NCI-H2196 (cell line): ENCODE data around the gene SCARB1.

Experiments used
- DNase-seq: peaks from one replicate; lab custom pipeline; 2025; ENCODE audit not compliant: unreplicated experiment; lab: John Stamatoyannopoulos, UW

Gene SCARB1

DNA sequence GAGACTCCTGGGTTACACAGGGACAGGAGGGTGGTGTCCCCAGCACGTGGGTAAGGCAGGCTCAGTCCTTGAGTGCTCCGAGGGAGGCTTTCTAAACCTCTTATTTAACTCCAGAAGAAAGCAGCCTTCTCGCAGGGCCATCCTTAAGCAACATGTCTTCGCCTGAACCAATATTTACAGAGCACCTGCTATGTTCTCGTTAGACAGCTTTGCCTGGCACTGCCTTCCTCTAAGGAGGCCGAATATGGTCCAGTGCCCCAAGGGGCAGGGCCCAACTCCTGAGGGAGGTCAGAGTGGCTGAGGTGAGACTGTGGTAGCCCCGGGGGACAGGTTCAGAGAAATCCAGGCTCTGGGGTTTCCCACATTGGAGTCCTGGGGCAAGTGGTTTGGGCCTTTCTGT, 2.1 kb upstream of the SCARB1 start:
- no peak for DNase-seq

DNA sequence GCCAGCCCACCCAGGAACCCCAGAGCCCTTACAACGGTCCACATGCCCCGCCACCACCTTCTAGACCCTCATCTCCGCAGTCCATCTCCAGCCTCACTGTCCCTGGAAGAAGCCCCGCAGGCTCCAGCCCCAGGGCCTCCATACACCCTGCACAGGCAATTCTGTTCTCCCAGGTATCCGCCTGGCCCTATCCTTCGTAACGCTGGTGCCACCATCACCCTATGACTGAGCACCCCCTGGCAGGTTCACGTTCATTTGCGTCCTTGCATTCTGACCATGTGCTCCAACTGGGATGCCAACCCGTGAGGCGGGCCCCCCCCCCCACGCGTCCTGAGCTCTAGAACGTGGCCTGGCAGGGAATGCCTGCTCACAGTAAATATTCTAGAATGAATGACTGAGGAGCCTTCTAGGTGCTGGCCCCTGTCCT, 675 bp upstream of the SCARB1 start:
- no peak for DNase-seq

DNA sequence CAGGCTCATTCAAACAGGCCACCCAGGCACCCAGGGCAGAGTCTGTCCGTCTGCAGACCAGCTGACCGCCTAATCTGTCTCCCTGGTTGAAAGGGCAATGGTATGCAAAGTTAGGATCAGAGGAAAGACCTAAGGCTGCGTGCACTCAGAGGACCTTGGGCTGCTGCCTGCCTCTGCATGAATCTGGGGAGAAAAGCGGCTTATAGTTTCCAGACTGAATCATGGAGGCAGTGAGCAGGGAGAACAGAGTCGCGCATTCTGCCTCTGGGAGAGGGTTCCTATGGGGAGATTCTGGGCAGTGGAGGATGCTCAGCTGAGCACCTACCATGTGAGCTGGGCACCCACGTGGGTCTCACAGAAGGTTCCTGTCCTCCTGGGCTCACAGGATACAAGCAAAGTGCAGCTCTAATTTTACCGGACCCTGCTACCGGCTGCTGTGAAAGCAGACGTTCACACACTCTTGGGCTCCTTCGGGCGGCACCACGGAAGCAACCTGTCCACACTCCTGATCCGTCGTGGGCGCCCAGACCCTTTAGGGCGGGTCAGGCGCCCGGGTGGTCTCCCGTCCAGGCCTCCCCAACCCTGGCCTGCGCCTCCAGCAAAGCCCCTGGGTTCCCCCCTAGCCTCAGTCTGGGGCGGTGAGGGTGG, 772 bp downstream of the SCARB1 start:
- no peak for DNase-seq

DNA sequence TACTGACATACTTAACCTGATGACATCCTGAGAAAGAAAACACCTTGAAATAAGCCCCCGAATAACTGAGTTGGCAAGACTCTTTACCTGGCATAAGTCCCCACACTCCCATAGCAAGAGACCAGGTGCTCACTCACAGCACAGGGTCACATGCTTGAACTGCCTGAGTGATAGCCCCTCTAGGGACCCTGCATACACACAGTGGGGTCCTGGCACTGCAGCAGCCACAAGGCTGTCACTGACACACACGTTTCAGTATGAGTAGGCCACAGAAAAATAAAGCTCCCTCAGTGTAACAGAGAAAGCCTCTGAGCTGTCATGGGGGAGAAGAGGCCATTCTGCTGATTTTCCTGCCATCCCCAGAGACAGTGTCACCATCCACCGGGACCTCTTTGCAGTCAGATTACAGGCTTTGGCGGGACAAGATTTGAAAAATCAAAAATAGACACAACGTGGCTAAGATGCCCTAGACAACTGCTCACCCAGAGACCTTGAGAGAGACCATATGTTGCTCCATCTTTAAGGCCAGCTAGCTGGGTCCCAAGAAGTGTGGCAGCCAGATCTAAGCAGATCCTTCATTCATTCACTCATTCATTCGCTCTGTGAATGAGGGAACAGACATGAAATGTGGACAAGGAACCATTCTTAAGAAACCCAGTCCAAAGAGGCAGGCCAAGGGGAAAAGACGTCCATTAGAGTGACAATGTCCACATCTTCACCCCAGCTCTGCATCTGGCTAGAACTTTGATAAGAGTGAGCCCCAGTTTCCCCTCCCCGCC, 1.6 kb downstream of the SCARB1 start:
- no peak for DNase-seq

DNA sequence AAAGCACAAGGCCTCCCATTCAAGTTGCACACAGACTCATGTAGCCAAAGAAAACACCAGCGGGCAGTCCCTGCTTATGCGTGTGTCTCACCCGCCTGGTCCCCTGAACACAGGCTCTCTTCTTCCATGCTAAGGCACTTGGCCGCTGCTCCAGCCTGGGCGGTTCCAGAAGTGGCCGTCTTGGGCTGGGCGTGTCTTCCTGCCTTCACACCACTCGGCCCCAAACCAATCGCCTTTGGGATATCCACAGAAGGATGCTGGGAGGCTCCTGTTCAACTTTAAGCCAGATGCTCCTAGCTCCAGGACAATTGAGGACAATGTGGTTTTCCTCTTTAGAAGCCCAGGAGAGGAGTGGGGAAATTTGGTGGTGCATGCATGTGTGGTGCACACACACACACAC, 2.2 kb downstream of the SCARB1 start:
- no peak for DNase-seq

DNA sequence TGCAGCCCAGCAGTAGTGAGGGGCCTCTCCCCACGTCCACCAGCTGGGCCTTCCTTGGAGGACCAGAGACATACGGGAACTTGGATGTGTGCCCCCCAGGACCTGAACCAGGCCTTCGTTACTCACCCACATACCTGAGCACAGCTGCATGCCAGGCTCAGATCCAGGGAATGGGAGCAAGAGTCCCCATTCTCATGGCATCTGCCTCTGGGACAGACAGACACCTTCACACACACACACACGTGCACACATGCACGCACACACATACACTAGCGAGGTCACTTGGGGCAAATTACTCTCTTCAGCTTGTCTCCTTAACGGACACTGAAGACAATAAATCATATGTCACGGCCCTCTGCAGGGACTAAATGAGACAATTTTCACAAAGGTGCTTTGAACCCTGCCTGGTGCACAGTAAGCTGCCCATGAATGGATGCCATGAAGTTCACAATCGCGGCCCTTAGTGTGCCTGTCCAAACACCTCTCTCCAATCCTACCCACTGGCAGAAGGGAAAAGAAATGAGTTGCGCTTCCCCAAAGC, 5.7 kb downstream of the SCARB1 start:
- no peak for DNase-seq

DNA sequence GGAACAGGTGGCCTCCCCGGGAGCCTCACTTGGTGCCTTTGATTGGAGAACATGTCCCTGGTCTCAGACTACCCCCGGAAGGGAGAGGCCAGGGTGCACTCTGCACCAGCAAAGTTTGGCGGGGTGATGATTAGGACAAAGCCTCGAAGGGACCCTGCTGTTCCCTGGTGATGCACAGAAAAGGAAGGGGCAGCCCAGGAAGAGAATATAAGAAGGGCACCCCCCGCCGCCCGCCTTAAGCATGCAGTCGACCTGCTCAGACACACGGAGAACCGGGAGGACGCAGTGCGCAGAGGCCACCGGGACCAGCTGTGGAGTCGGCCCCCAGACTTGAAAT, 6.9 kb downstream of the SCARB1 start:
- no peak for DNase-seq

DNA sequence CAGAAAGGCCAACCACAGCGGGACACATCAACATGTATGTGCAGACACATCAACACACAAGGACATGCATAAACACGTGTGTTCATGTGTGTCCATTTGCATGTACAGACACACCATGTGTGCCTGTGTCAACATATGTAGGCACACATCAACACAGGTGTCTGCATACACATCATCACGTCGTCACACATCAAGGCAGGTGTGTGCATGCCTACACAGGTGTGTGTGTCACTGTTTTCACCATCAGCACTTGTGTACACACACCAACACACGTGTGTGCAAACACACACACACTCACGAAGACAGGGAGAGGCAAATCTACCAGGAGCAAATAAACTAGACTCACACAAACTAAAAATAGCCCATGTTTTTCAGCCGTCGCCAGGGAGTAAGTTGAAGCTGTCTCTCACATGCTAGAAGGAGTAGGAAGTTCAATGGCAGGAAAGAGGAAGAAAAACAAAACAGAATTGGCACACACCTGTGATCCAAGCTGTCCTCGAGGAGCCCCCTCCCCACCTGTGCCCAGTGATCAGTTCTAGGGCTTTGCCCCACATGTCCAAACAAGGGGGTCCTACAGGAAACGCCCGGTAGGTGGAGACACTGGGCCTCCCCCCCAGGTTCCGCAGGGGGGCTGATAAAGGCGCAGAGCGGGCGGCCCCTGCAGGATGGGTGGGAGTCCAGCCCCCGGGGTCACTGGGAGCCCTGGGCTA, 7.4 kb downstream of the SCARB1 start:
- DNase-seq: no peak

DNA sequence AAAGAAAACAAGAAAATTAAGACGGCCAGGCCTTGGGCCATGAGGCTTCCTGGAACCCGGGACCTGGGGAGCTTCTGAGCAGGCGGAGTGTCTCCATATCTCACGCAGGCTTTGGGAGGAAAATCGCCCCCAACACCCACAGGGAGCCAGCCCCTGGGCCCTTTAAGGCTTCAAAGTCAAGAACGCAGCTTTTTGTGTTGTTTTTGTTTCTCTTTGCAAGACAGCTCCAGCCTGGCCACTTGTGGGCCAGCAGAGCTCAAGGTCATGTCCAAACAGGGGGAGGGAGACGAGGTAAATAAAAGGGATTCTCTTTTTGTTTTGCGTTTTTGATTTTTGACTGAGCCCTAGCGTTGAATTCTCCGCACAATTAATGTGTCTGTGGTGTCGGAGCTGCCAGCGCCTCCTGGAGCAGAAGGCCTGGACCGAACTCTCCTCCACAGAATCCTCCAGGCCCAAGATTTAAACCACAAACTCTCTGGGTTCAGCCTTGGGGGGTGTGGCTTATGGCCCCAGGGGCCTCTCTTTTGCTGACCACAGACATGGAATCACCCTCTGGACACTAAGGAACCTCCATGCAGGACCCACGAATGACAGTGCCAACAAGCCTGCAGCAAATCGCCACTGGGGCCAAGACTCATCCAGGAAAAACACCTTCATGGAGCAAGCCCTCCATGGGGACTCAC, 8.2 kb downstream of the SCARB1 start:
- DNase-seq: no peak

DNA sequence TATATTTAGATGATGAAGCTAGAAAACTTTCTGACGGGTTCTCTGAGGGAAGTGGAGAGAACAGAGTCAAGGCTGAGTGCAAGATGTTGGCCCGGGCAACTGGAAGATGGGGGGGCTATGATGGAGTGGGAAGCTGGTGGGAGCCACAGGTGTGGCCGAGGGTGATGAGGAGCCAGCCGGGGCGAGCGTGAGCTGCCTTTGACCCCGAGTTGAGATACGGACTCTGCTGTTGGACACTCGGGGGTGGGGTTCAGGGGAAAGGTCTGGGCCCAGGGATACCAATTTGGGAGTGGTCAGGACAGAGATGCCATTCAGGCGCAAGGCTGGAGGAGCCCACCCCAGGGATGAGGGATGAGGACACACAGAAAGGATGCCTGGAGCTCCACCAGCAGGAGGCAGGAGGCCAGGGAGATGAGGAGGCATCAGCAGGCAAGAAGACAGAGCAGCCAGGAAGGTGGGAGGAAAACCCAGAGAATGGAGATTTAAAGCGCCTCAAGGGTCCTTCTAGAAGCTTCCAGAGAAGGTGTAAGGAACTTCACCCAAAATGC, 9.0 kb downstream of the SCARB1 start:
- DNase-seq: no peak

DNA sequence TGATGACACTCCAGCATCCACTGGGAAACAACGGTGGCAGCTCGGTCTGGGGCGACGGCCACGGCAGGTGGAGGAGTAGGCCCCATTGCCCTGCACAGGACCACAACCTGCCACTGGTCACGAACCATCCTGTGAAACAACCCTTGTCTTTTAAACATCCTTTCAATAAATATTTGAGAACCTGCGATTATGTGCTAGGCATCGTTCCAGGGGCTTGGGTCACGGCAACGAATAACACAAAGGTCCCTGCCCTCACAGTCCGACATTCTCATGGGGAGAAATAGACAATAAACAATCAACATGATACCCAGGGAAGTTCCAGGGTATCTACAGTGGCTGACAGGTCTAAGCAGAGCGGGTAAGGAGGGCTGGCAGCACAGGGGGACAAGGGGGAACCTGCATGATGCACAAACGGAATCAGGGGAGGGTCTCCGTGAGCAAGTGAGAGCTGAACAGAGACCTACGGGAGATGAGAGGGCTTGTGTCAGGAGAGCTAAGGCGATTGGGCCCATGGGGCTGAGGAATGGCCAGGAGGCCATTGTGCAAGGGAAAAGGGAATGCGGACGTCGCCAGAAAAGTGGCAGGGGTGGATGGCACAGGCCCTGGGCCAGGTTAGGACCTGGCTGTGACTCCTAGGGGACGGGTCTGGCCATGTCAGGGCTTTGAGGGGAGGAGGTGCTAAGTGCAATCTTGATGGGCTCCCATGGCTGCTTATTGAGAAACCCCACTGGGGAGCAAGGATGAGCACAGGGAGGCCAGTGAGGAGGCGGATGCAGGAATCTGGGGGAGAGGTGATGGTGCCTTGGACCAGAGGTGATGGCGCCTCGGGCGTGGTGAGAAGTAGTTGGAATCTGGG, 9.7 kb downstream of the SCARB1 start:
- DNase-seq: no peak

DNA sequence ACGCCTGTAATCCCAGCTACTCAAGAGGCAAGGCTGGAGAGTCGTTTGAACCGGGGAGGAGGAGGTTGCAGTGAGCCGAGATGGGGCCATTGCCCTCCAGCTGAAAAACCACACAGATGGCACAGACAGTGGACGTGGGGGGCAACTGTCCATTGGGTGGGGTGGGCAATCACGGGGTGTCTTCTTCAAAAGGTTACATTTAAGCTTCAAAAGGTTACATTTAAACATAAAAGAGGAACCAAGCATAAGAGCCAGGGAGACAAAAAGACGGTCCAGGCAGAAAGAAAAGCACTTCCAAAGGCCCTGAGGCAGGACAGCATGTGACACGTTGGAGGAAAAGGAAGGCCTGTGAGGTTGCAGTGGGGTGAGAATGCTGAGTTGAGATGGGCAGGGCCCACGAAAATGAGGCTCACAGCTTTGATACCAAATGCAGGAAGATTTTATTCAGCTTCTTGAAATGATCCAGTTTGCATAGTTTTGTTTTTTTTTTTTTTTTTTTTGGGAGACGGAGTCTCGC, 10.7 kb downstream of the SCARB1 start:
- no peak for DNase-seq

DNA sequence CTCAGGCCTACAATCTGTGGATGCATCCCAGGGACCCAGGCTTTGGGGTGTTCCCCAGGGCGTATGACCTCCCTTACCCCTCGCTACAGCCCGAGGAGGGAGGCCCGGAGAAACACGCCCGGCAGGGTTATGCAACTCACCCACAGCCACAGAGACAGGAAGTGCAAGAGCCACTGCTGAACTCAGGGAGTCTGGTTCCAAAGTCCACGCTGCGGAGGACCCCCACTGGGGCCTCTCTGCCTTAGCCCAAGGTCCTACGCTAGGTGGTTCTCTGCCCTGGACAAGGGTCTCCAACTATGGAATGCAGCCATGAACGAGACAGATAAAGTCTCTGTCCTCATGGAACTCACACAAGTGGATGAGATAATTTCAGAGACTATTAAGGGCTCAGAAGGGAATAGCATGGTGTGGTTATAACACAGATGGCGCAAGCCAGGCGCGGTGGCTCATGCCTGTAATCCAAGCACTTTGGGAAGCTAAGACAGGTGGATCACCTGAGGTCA, 11.3 kb downstream of the SCARB1 start:
- no peak for DNase-seq

DNA sequence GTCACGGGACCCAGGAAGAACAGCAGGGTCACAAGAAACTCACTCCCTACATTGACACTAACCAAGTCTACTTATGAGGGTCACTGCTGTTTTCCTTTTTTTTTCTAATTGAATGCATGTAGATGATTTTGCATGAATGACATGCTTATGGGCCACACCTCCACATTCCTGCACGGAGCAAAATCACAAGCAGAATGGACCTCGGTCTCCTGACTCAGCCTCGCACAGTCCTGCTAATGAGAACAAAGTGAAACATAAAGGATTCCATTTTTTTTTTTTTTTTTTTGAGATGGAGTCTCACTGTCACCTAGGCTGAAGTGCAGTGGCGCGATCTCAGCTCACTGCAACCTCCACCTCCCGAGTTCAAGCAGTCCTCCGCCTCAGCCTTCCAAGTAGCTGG, 12.3 kb downstream of the SCARB1 start:
- no peak for DNase-seq

DNA sequence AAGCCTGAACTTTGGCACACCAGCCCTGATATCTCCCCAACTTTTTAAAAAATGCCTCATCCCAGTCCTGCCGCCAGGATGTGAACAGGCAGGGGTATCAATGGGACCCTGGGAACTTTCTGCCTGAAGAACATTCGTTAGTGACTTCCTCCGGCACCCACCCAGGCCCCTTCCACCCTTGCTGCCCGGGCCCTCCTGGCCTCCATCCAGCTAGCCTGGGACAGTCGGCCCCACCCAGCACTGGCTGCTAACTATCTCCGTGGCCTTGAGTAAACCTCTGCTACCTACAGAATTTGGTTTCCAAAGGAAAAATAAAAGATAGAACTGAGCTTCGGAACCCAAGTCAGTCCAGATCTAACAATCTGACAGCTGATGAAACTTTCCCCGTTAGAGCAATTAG, 14.3 kb downstream of the SCARB1 start:
- DNase-seq: no peak

DNA sequence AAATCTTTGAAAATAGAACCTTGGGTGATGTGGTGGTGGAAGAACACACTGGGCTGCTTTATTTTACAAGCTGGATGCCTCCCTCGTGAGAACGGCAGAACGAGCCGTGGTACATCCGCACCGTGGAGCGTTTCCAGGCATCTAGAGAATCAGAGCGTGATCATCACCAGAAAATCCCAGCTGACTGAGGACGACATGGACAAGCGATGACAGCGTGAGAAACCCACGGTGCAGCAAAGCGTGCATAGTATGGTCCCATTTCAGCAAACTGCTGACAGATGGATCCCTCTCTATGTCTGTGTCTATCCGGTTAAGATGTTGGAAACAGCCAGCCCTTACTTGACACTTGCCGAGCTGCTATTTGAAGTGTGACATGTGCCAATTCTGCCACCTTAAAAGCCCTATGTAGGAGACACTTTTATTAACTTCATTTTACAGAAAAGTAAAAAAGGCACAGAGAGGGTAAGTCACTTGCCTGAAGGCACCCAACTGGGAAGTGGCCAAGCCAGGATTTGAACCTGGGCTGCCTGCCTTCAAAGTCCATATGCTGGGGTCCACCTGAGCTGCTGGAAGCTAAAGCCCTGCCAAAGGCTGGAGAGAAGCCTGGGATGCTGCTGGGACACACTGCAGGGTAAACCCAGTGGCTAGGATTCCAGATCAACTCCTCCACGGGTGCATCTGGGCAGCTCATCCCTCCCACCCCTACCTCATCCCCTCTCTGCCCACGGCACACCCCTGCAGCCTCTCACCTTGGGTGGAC, 14.9 kb downstream of the SCARB1 start:
- DNase-seq: no peak

DNA sequence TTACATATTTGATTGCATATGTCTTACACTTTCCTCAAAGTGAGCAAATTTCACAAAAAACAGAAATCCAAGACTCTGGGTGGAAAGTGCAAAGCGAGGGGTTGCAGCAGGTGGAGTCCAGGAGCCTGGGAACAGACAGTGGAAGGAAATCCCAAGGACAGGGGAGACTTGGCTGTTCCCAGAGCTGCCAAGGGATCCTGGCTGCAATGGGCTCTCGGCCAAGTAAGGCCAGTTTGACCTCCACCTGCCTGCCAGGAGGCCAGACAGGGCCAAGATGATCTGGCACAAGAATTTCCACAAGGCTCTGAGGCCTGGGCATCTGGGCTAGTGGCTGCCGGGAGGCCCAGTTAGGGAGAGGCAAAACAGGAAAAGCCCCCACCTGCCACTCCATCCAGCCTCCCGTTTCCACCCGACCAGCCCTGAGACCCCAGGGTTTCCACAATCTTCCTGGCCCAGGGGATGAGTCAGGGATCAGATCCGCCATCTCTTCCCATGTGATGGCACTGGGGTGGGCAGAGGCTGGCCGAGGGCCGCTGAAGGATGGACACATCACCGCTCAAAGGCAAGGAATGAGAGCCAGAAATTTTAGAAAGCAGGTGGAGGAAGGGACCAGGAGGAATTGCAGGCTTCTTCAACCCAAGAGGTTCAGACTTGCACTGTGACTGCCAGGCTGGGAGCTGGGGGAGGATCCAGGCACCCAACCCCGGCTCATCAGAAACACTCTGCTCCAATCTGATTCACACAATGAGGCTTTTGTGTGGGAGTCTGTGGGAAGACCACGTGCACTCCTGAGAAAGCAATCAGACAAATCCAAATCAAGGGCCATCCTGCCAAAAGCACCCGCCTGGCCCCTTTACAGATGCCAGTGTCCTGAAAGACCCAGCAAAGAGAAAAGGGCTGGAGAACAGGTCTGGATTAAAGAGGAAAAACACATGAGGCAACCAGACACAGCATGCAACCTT, 16.3 kb downstream of the SCARB1 start:
- no peak for DNase-seq
